GM19193 (cell line): ENCODE measurements around the gene PINK1.

Source experiments
- POLR2A ChIP-seq: IDR thresholded peaks from 4 replicates; pipeline ENCODE4 v1.6.1; 2011; ENCODE audit not compliant: insufficient read depth, insufficient read length; ENCODE audit errors: extremely low read depth

The PINK1 gene

GRCh38 chr1:20602851-20603450, 30.3 kb upstream of the PINK1 start:
- TF ChIP-seq POLR2A = no peak

DNA sequence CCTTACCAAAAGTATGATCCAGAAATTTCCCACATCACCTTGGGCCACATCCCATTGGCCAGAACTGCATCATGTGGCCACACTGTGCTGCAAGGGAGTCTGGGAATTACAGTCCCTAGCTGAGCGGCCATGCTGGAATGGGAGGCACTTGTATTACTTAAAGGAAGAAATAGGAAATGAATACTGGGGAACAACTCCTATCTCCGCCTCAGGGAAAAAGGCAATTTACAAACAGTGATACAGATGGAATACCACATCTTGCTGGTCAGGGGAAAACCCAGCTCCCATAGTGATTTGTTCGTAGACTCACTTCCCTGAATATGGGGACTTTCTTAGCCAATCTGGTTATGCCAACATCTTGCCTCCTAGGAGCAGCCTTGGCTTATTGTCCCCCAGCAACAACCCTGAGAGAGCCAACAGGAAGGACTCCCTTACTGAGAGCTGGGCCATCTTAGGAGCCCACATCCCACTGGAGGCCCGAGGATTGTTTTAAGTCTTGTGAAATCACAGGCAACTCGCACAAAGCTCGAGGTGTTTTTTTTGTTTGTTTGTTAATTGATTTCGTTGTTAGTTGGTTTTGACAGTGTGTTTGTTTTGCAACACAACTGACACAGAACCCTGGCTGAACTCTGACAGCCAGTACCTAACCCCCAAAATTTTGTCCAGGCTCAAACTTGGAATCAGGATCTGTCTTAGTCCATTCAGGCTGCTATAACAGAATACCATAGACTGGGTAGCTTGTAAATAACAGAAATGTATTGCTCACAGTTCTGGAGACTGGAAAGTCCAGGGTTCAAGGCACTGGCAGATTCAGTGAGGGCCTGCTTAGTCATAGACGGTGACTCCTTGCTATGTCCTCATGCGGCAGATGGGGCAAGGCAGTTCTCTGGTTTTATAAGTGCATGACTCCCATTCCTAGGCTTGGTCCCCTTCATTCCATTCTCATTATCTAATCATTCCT, 29.5 kb upstream of the PINK1 start:
- TF ChIP-seq POLR2A = no peak

GRCh38 chr1:20604678-20605077, 28.6 kb upstream of the PINK1 start:
- TF ChIP-seq POLR2A = no peak

- TF ChIP-seq POLR2A = no peak
Observed at GRCh38 chr1:20609541-20609940, 23.7 kb upstream of the PINK1 start.

DNA sequence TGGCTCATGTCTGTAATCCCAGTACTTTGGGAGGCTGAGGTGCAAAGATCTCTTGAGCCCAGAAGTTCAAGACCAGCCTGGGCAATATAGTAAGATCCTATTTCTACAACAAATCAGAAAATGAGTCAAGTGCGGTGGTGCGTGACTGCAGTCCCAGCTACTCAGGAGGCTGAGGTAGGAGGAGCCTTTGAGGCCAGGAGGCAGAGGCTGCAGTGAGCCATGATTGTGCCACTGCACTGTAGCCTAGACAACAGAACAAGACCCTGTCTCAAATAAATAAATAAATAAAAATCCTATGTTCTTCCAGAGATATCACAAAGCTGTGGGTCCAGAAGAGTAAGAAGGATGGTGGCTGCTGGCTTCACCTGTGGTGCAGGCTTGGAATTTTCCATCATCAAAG, 22.3 kb upstream of the PINK1 start:
- no peak for TF ChIP-seq POLR2A

DNA sequence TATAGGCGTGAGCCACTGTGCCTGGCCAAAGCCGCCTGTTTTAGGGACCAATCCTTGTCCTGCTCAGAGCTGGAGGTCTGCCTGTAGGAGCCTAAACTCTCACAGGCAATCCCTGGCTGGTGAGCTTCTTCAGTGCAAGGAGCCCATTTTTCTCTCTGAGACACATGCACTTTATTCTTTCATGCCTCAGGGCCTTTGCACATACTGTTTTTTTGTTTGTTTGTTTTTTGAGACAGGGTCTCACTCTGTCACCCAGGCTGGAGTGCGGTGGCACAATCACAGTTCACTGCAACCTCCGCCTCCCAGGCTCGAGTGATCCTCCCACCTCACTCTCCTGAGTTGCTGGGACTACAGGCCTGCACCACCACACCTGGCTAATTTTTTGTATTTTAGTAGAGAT, 21.6 kb upstream of the PINK1 start:
- TF ChIP-seq POLR2A = no peak

DNA sequence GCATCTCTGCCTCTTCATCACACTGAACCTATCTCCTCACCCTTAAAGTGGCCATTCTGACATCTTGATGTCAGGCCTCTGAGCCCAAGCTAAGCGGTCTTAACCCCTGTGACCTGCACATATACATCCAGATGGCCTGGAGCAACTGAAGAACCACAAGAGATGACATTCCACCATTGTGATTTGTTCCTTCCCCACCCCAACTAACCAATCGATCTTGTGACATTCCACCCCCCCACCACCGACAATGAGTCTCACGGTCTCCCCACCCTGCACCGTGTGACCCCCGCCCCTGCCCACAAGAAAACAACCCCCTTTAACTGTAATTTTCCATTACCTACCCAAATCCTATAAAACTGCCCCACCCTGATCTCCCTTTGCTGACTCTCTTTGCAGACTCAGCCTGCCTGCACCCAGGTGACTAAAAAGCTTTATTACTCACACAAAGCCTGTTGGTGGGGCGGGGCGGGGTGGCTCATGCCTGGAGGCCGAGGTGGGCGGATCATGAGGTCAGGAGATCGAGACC, 21.0 kb upstream of the PINK1 start:
- TF ChIP-seq POLR2A = no peak

GRCh38 chr1:20614131-20614579, 19.1 kb upstream of the PINK1 start:
- TF ChIP-seq POLR2A = no peak

- no peak for TF ChIP-seq POLR2A
Observed at GRCh38 chr1:20615946-20616846, 17.1 kb upstream of the PINK1 start.

GRCh38 chr1:20616847-20617487, 16.3 kb upstream of the PINK1 start:
- no peak for TF ChIP-seq POLR2A

- TF ChIP-seq POLR2A = no peak
Observed at GRCh38 chr1:20618550-20618949, 14.7 kb upstream of the PINK1 start.

- no peak for TF ChIP-seq POLR2A
Observed at GRCh38 chr1:20619999-20620398, 13.3 kb upstream of the PINK1 start.

- TF ChIP-seq POLR2A = no peak
Observed at GRCh38 chr1:20621012-20621411, 12.2 kb upstream of the PINK1 start.

- no peak for TF ChIP-seq POLR2A
Observed at GRCh38 chr1:20624709-20625108, 8.5 kb upstream of the PINK1 start.

GRCh38 chr1:20625176-20626097, 7.8 kb upstream of the PINK1 start:
- no peak for TF ChIP-seq POLR2A
